Loucy (cell line): ENCODE results near the gene WDR37.

Source experiments
- H2AFZ ChIP-seq: fragments of 200-600 bp; sonication (generic); 2 replicates; pipeline ENCODE4 v1.6.0; 2016; ENCODE audit warnings: antibody characterized with exemption, mild to moderate bottlenecking, low read length, moderate library complexity
- H3F3A ChIP-seq: fragments of 200-600 bp; 2 replicates; pipeline ENCODE4 v1.6.0; 2016; ENCODE audit warnings: antibody characterized with exemption, low read depth, mild to moderate bottlenecking
- H3K27me3 ChIP-seq: fragments of 200-600 bp; sonication (generic); 2 replicates; pipeline ENCODE4 v1.6.1; 2014; ENCODE audit warnings: low read length, mild to moderate bottlenecking; ENCODE audit not compliant: insufficient read depth, poor library complexity, severe bottlenecking
- H3K36me3 ChIP-seq: fragments of 200-600 bp; sonication (generic); 2 replicates; pipeline ENCODE4 v1.6.1; 2016; ENCODE audit warnings: low read length; ENCODE audit not compliant: insufficient read depth
- H3K4me1 ChIP-seq: fragments of 200-600 bp; sonication (generic); 2 replicates; pipeline ENCODE4 v1.5.1; 2014; ENCODE audit warnings: low read length, mild to moderate bottlenecking; ENCODE audit not compliant: insufficient read depth, poor library complexity, severe bottlenecking
- H3K4me2 ChIP-seq: fragments of 200-600 bp; sonication (generic); 2 replicates; pipeline ENCODE4 v1.6.0; 2014; ENCODE audit warnings: antibody characterized with exemption, low read length, low read depth, mild to moderate bottlenecking; ENCODE audit not compliant: poor library complexity, severe bottlenecking
- H3K4me3 ChIP-seq: fragments of 200-600 bp; sonication (generic); 2 replicates; pipeline ENCODE4 v1.5.1; 2014; ENCODE audit warnings: low read length, mild to moderate bottlenecking, mixed read lengths; ENCODE audit not compliant: poor library complexity, severe bottlenecking
- H3K79me2 ChIP-seq: fragments of 200-600 bp; sonication (generic); 2 replicates; pipeline ENCODE4 v1.6.1; 2014; ENCODE audit warnings: low read length; ENCODE audit not compliant: insufficient read depth
- H3K9ac ChIP-seq: fragments of 200-600 bp; sonication (generic); 2 replicates; pipeline ENCODE4 v1.6.0; 2014; ENCODE audit warnings: mild to moderate bottlenecking, low read depth, low read length, moderate library complexity; ENCODE audit not compliant: poor library complexity, severe bottlenecking
- H3K9me2 ChIP-seq: fragments of 200-600 bp; sonication (generic); replicated peaks from 2 replicates; pipeline ENCODE4 v1.6.1; 2016; ENCODE audit warnings: low read depth, low read length, mixed read lengths
- H3K9me3 ChIP-seq: fragments of 200-600 bp; sonication (generic); 2 replicates; pipeline ENCODE4 v1.6.1; 2014; ENCODE audit warnings: mild to moderate bottlenecking, antibody characterized with exemption, low read length, low read depth; ENCODE audit not compliant: insufficient read depth
- H4K20me1 ChIP-seq: fragments of 200-600 bp; sonication (generic); 2 replicates; pipeline ENCODE4 v1.6.0; 2014; ENCODE audit warnings: antibody characterized with exemption, low read length, mild to moderate bottlenecking; ENCODE audit not compliant: insufficient read depth, poor library complexity, severe bottlenecking
- EZH2phosphoT487 ChIP-seq: fragments of 200-600 bp; IDR thresholded peaks from 2 replicates; pipeline ENCODE4 v1.6.1; 2018; ENCODE audit warnings: antibody characterized with exemption, mild to moderate bottlenecking, moderate library complexity, borderline replicate concordance
- TF ChIP-seq, protein P1 (sequence below): fragments of 200-600 bp; sonication (generic); conservative IDR thresholded peaks from 2 replicates; pipeline ENCODE4 v1.5.1; 2014; ENCODE audit warnings: mild to moderate bottlenecking, antibody characterized with exemption, low read length

The WDR37 gene

DNA sequence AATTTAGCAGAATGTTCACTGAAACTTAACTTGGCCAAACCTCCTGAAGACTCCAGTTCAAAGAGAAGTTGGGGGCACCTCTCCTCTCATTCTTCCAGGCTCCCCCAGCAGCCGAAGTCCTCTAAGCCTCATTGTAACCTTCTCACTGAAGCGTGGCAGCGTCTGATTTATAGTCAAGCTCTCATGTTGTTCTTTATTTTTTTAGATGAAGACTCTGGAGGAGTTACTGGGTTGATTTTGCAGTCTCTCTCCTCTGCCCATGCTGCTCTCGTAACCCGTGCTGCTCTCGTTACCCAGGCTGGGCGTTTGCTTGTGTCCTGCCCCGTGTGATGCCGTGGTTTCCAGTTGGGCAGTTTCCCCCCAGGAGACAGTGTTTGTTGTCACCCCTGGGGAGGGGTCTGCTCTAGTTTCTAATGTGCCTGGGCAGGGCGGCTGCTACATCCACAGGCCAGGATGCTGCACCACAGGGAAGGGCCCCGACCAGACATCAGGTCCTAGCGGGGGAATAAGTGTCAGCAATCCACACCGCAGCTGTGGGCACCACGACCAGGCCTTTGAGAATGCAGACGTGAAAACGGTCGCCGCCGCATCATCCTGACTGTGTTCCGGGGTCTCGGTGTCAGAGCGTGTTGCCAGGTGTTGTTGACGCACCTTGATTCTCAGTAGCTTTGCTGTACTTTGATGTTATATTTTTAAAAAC lies 65.2 kb downstream of the WDR37 start:
- Histone ChIP-seq H3K4me3 (no peak overlapping the region), H3K4me1 (peaks cover 21% of the 10 kb centered on the region), H3K9me2 (no peaks in the 10 kb centered on the region), H3K9me3 (no peaks in the 10 kb centered on the region), H3K9ac (no peak overlapping the region), H4K20me1 (no peaks in the 10 kb centered on the region), H3K79me2 (peaks cover 14% of the 10 kb centered on the region; the same call in 1 of the 2 replicates), H3K4me2 (no peak overlapping the region), H3K36me3 (peaks cover 83% of the 10 kb centered on the region; the same call in 1 of the 2 replicates), H3K27me3 (no peaks in the 10 kb centered on the region), H2AFZ (no peak overlapping the region), H3F3A (no peaks in the 10 kb centered on the region)
- TF ChIP-seq, protein P1, sequence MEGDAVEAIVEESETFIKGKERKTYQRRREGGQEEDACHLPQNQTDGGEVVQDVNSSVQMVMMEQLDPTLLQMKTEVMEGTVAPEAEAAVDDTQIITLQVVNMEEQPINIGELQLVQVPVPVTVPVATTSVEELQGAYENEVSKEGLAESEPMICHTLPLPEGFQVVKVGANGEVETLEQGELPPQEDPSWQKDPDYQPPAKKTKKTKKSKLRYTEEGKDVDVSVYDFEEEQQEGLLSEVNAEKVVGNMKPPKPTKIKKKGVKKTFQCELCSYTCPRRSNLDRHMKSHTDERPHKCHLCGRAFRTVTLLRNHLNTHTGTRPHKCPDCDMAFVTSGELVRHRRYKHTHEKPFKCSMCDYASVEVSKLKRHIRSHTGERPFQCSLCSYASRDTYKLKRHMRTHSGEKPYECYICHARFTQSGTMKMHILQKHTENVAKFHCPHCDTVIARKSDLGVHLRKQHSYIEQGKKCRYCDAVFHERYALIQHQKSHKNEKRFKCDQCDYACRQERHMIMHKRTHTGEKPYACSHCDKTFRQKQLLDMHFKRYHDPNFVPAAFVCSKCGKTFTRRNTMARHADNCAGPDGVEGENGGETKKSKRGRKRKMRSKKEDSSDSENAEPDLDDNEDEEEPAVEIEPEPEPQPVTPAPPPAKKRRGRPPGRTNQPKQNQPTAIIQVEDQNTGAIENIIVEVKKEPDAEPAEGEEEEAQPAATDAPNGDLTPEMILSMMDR, result no peak
- no peak for TF ChIP-seq EZH2phosphoT487

DNA sequence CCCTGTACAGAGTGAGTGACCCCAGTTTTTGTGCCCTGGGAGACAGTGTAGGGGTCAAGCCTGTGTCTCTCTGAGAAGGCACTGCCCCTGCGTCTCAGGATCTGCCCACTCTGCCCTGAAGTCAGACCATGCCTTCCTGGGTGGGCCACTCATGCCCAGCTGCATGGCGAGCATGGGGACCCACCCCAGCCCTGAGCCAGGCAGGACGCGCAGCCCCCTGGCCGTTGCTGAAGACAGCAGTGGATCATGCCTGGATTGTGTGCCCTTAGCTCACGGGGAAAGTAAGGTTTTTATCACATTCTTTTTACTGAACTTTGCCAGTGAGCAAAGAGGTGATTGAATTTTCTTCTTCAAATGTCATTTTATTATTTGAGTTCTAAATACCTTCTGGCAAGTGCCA lies 66.2 kb downstream of the WDR37 start:
- H4K20me1 ChIP-seq, result no peaks in the 10 kb centered on the region
- peaks cover 12% of the 10 kb centered on the region for H3K4me1 ChIP-seq
- no peaks in the 10 kb centered on the region for H3K9me3 ChIP-seq
- no peaks in the 10 kb centered on the region for H3K27me3 ChIP-seq
- no peak overlapping the region for H2AFZ ChIP-seq
- TF ChIP-seq, protein P1, result no peak
- no peak for TF ChIP-seq EZH2phosphoT487
- no peak overlapping the region for H3K4me2 ChIP-seq
- H3K79me2 ChIP-seq, result 0 out of 2 replicates have a peak, but pooled peaks cover 11% of the 10 kb centered on the region
- no peak overlapping the region for H3K4me3 ChIP-seq
- no peak overlapping the region for H3K9ac ChIP-seq
- H3K9me2 ChIP-seq, result no peaks in the 10 kb centered on the region
- no peaks in the 10 kb centered on the region for H3F3A ChIP-seq
- H3K36me3 ChIP-seq, result peaks cover 83% of the 10 kb centered on the region; the same call in 1 of the 2 replicates

DNA sequence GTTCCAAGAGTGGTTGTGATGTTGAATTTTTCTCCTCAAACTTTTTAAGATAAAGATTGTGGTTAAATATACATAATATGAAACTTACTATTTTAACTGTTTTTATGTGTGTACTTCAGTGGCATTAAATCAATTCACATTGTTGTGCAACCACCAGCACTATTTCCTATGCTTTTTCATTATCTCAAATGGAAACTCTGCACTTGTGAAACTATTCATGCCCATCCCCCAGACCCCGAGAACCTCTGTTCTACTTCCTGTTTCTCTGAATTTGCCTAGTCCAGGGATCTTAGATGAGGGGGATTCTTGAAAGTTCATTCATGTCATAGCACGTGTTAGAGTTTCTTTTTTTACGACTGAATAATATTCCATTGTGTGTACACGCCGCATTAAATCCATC lies 67.0 kb downstream of the WDR37 start:
- peaks cover 8% of the 10 kb centered on the region for H3K4me1 ChIP-seq
- H2AFZ ChIP-seq, result no peak overlapping the region
- H3K4me3 ChIP-seq, result no peak overlapping the region
- no peaks in the 10 kb centered on the region for H3K9me2 ChIP-seq
- H4K20me1 ChIP-seq, result no peaks in the 10 kb centered on the region
- H3K27me3 ChIP-seq, result no peaks in the 10 kb centered on the region
- H3K9ac ChIP-seq, result no peak overlapping the region
- H3K4me2 ChIP-seq, result no peak overlapping the region
- TF ChIP-seq EZH2phosphoT487, result no peak
- TF ChIP-seq, protein P1, result no peak
- no peaks in the 10 kb centered on the region for H3F3A ChIP-seq
- H3K9me3 ChIP-seq, result no peaks in the 10 kb centered on the region
- 0 out of 2 replicates have a peak, but pooled peaks cover 11% of the 10 kb centered on the region for H3K79me2 ChIP-seq
- H3K36me3 ChIP-seq, result peaks cover 81% of the 10 kb centered on the region; the same call in 1 of the 2 replicates
